ENCODE measurements around the gene CHD1.
A peak's percentile ranks its signal among the peaks of the same experiment; 100 is the strongest.
"Not testable (repeated sequence)": the region's sequence is repeated elsewhere in the genome, so short reads cannot be mapped to it uniquely, and the experiment has no call there.

CHD1 gene

DNA sequence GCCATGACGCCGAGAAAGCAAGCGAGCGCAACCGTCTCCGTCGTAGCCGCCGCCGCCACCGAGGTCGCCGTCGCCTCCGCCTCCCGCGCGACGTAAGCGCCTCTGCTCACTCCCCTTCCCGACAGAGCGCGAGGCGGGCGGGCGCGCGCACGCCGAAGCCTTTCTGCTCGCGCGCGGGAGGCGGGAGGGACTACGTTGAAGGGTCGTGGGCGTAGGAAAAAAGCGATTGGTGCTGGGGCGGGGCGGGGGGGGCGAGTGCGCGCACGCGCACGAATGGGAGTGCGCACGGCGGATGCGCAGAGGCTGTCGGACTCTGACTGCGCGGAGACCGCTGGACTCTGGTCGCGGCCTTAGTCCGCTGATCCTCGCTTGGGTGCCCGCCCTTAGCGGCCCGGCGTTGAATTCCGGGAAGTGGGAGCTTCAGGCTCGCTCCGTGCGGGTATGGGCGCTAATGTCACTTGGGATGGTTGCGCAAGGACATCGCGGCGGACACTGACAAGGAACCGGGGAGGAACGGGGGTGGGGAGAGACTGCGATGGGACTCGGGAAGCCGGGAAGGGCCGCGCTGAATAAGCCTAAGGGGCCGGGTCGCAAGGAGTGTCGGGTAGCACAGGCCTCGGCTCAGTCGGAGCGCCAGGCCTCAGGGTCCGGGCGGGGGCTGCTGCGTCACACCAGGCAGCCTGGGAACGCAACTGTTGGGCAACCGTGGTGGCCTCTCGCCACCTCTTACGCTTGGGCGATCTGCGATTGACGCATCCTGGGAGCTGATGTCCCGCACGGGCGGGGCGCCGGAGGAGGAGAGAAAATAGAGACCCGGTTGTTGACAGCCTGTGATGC lies at the start of gene CHD1:
Gene CHD1, minus strand, starts transcription at position 135 of the 837 bp plus-strand sequence. CDS start 2,621 bp downstream, outside the sequence.
- peak; percentile 96 for DNase-seq (ENCODE audit: low spot score)

- no peak for DNase-seq (ENCODE audit: low spot score)
Observed at GRCh38 chr5:98978528-98978927, 49.7 kb upstream of the CHD1 start.

DNA sequence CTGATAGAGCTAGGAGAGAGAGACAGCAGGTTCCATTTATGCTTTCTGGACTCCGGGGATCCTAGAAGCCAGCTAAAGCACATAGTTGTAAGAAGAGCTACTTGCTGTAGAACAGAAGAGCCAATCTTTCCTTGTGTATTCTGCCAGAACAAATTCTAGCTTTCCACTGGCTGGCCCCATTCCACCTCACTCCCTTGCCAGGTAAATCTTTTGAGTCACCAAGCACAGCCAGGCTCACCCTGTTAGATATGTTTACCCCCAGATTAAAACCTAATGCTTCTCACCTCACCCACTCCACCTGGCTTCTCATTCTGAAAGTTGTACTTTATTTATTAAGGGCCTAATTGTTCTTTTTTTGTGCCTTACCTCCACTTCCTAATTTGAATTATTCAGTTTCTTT lies 48.9 kb upstream of the CHD1 start:
- DNase-seq (ENCODE audit: low spot score) = no peak

GRCh38 chr5:98975682-98976407 lies 47.0 kb upstream of the CHD1 start:
- DNase-seq (ENCODE audit: low spot score) = no peak

DNA sequence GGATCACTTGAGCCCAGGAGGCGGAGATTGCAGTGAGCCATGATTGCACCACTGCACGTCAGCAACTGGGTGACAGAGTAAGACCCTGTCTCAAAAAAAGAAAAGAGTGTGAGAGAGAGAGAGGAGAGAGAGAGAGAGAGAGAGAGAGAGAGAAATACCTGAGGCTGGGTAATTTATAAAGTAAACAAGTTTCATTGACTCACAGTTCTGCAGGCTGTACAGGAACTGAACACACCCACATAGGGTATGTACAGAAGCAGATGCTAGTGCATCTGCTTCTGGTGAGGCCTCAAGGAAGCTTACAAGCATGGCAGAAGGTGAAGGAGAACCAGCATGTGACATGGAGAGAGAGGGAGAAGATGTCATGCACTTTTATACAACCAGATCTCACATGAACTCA lies 46.4 kb upstream of the CHD1 start:
- DNase-seq (ENCODE audit: low spot score) = no peak

- DNase-seq (ENCODE audit: low spot score) = no peak
Observed at GRCh38 chr5:98969400-98969799, 40.6 kb upstream of the CHD1 start.

DNA sequence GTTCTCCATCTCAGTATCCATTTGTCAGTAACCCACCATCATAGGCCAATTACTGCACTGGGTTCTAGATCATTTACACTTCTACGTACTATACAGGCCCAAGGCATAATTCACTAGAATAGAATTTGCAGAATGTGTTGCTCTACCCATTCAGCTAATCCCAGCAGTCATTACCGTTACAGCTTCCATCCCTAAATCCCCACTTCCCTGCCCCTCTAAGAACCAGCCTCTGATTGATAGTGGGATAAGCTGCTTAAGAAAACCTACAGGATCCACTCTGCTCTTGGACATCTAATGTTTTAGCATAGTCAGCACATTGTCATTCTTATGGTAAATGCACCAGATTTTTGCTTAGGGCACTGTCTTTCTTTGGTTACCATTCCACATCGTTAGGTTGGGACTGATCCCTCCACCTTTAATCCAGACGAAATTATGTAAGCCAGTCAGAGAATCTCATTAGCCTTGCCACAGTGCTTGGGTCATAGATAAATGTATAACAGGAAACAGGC lies 39.3 kb upstream of the CHD1 start:
- DNase-seq (ENCODE audit: low spot score) = no peak

DNA sequence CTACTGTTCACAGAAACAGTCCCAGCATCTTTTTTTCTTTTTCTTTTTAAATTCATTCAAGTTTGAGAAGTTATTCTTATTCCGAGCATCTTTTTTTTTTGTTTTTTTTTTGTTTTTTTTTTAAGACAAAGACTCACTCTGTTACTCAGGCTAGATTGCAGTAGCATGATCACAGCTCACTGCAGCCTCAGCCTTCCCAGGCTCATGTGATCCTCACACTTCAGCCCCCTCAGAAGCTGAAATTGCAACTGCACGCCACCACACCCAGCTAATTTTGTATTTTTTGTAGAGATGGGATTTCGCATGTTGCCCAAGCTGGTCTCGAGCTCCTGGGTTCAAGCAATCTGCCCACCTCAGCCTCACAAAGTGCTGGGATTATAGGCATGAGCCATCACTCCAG lies 36.4 kb upstream of the CHD1 start:
- DNase-seq (ENCODE audit: low spot score) = no peak

- DNase-seq (ENCODE audit: low spot score) = no peak
Observed at GRCh38 chr5:98964621-98965020, 35.8 kb upstream of the CHD1 start.

GRCh38 chr5:98963019-98963418 lies 34.2 kb upstream of the CHD1 start:
- DNase-seq (ENCODE audit: low spot score) = no peak

GRCh38 chr5:98962587-98962986 lies 33.8 kb upstream of the CHD1 start:
- DNase-seq (ENCODE audit: low spot score) = no peak

- DNase-seq (ENCODE audit: low spot score) = no peak
Observed at GRCh38 chr5:98961665-98962344, 33.0 kb upstream of the CHD1 start.

- no peak for DNase-seq (ENCODE audit: low spot score)
Observed at GRCh38 chr5:98957307-98957706, 28.5 kb upstream of the CHD1 start.

DNA sequence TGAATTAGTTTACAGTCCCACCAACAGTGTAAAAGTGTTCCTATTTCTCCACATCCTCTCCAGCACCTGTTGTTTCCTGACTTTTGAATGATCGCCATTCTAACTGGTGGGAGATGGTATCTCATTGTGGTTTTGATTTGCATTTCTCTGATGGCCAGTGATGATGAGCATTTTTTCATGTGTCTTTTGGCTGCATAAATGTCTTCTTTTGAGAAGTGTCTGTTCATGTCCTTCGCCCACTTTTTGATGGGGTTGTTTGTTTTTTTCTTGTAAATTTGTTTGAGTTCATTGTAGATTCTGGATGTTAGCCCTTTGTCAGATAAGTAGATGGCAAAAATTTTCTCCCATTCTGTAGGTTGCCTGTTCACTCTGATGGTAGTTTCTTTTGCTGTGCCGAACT lies 27.1 kb upstream of the CHD1 start:
- DNase-seq (ENCODE audit: low spot score) = not testable (repeated sequence)

- not testable (repeated sequence) for DNase-seq (ENCODE audit: low spot score)
Observed at GRCh38 chr5:98955471-98955870, 26.7 kb upstream of the CHD1 start.

GRCh38 chr5:98954392-98955028 lies 25.7 kb upstream of the CHD1 start:
- no peak for DNase-seq (ENCODE audit: low spot score)

- no peak for DNase-seq (ENCODE audit: low spot score)
Observed at GRCh38 chr5:98942847-98943246, 14.0 kb upstream of the CHD1 start.

DNA sequence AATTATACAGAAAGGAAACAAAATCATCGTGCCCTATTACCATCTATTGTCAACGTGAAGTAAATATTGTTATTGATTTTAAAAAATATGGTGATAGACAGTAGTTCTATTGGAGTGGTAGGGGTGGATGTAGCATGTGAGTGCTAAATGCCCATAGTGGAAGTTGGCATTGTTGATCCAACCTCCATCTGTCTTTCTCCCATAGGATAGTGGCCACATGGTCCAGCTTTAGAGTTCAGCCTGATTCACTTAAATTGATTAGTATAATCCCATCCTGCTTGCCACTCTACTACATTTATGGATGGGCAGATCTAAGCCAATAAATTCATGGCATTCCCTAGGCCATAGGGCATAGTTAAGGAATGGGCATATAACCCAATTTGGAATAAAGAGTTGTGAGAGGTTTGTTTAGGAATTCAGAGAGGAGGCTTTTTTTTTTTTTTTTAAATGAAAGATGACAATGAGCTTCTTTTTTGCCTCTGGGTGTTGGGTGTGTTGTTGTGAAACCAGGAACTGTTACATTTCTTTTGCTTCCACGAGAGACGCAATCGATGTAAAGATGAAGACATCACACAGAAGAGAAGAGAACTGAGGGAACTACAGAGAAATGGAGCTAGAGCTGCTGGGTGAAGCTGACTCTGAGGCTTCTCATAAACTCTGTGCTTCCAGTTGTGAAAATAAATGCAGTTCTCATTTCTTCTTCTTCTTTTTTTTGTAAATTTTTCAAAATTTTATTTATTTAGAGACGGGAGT lies 12.5 kb upstream of the CHD1 start:
- DNase-seq (ENCODE audit: low spot score) = no peak

DNA sequence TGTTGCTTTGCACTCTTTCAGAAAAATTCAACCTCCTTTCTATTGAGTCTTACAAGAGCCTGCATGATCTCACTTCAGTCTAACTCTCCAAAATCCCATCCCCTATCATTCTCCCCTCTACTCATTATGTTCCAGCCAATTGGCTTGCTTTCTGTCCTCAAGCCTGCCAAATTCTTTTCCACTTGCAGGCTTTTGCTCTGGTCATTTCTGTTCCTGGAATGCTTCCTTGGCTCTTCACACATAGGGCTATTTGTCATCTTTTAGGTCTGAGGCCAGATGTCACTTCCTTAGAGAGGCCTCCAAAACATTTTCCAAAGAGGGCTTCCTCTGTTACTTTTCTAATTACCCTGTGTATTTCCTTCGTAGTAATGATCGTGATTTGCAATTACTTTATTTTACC lies 11.8 kb upstream of the CHD1 start:
- no peak for DNase-seq (ENCODE audit: low spot score)

DNA sequence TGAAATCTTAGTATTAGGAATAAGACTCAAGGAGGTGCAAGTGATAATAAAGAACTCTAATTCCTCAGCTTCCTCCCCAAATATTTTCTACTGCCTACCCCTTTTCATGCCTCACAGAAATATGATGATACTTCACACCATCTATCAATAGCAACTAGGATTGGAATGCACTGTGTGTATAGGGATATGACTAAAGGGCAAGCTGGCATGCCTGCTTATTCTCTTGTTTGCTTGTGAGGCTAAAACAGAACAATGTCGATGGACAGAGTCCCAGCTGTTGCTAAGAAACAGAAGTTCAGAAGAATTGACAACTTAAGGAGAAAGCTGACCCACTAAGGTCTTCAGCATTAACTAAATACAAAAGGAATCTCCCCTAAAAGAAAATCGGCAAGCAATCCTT lies 9.7 kb upstream of the CHD1 start:
- no peak for DNase-seq (ENCODE audit: low spot score)

DNA sequence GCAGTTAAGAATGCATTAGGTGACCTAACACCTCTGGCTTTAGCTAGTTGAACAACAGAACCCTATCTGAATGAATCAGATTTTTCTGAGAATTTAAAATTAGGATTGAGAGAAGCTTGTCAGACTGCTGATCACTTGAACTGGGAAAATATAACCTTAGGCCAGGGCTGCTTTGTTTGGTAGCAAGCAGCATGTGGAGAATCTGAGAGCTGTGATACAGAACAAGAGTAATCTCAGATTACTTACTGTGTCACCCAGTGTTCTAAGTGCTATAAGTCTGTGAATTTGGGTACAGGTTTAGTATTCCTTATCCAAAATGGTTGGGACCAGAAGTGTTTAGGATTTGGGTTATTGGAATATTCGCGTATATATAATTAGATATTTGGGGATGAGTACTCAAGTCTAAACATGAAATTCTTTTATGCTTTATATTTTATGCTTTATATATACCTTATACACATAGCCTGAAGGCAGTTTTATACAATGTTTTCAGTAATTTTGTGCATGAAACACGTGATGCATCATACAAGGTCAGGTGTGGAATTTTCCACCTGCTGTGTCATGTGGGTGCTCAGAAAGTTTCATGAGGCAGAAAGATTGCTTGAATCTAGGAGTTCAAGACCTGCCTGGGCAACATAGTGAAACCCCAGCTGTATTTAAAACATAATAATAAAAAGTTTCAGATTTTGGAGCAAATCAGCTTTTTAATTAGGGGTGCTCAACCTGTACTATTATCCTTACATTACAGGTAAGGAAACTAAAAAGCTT lies 8.3 kb upstream of the CHD1 start:
- DNase-seq (ENCODE audit: low spot score) = no peak
